ENCODE data around the gene PKP4. TPM values are rescaled to one million over a fixed set of nuclear protein-coding genes. Genes with fewer than 3 reads are reported as not detected.
A peak's percentile ranks its signal among the peaks of the same experiment; 100 is the strongest.

Gene PKP4
- total RNA-seq, 1 experiment from 2014 or later: 40.1 TPM

DNA sequence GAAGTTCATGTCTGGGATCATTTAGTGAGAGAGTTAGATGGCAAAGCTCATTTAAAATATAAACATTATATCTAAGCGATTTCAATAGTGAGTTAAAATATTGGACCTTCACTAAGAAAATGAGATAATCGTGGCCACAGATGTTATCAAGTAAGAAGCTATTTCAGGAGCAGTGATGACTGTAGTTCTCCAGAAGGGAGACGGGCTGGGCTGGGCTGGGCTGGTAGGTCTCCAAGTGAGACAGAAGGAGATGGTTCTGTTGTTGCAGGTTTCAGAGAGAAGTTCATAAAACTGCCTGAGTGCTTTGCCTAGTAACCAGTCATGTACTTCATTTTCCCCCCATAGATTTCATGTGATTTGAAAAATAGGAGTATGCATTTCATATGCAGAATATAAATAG is 208.2 kb downstream of the PKP4 start:
- H3K79me2 ChIP-seq (ENCODE audit: low read length): no peaks in the 10 kb centered on the region
- DNase-seq: no peak
- peaks cover 10% of the 10 kb centered on the region; the same call in 1 of the 2 replicates for H3K4me1 ChIP-seq (ENCODE audit: insufficient read depth, low read length)
- H3K27me3 ChIP-seq (ENCODE audit: low read length): no peaks in the 10 kb centered on the region
- no peaks in the 10 kb centered on the region for H4K20me1 ChIP-seq (ENCODE audit: low read length)
- H3K9ac ChIP-seq (ENCODE audit: low read length): no peak overlapping the region
- no peaks in the 10 kb centered on the region for H3K9me2 ChIP-seq (replicated peaks; ENCODE audit: low read length)
- H3K4me3 ChIP-seq (ENCODE audit: low read length): no peak overlapping the region
- H3F3A ChIP-seq (ENCODE audit: low read length, unreplicated experiment): no peaks in the 10 kb centered on the region
- H3K27ac ChIP-seq (ENCODE audit: low read length): no peak overlapping the region
- intact Hi-C loops (cut with micrococcal nuclease): loop anchor here (10.0 kb wide), 1 partner anchor 80 kb away; no protein-coding TSS in a partner anchor
- no peaks in the 10 kb centered on the region for H3K9me3 ChIP-seq (ENCODE audit: low read length)
- TF ChIP-seq CTCF (conservative IDR thresholded peaks at IDR 0.05; ENCODE audit: low read depth, low read length) (no peak), EZH2 (IDR thresholded peaks at IDR 0.05; ENCODE audit: low read length, unreplicated experiment) (no peak), EZH2phosphoT487 (IDR thresholded peaks at IDR 0.05; ENCODE audit: borderline replicate concordance, low read length) (no peak)
- H3K36me3 ChIP-seq (ENCODE audit: low read depth, low read length): peaks cover 10% of the 10 kb centered on the region; the same call in 1 of the 2 replicates
- H3K4me2 ChIP-seq (ENCODE audit: low read length): no peak overlapping the region
- ChIA-PET CTCF (no interaction called here), POLR2A (ENCODE audit: unreplicated experiment) (interaction anchor here (0.5 kb wide), 1 partner anchor 1881 kb away, joined by 3 read pairs; no protein-coding TSS in a partner anchor)
- no TSS peak for BruUV-seq (replicated peaks)
- no peak for ATAC-seq
- no peak overlapping the region for H2AFZ ChIP-seq (ENCODE audit: low read length)

- Histone ChIP-seq H3K9me2 (replicated peaks; ENCODE audit: low read length) (no peaks in the 10 kb centered on the region), H3K4me1 (ENCODE audit: insufficient read depth, low read length) (peaks cover 10% of the 10 kb centered on the region; the same call in 1 of the 2 replicates), H3K4me3 (ENCODE audit: low read length) (no peak overlapping the region), H3K27me3 (ENCODE audit: low read length) (no peaks in the 10 kb centered on the region), H3F3A (ENCODE audit: low read length, unreplicated experiment) (no peaks in the 10 kb centered on the region), H4K20me1 (ENCODE audit: low read length) (no peaks in the 10 kb centered on the region), H3K4me2 (ENCODE audit: low read length) (no peak overlapping the region), H2AFZ (ENCODE audit: low read length) (no peak overlapping the region), H3K27ac (ENCODE audit: low read length) (no peak overlapping the region), H3K9me3 (ENCODE audit: low read length) (no peaks in the 10 kb centered on the region), H3K9ac (ENCODE audit: low read length) (no peak overlapping the region), H3K36me3 (ENCODE audit: low read depth, low read length) (peaks cover 10% of the 10 kb centered on the region; the same call in 1 of the 2 replicates), H3K79me2 (ENCODE audit: low read length) (no peaks in the 10 kb centered on the region)
- ATAC-seq (no peak; the same call in 1 of the 2 replicates), DNase-seq (peak; percentile 10)
- CTCF ChIA-PET: no interaction called here
- intact Hi-C loops (cut with micrococcal nuclease): loop anchor here (10.0 kb wide), 1 partner anchor 79 kb away; no protein-coding TSS in a partner anchor
- POLR2A ChIA-PET (ENCODE audit: unreplicated experiment): interaction anchor here (0.5 to 0.6 kb wide), 2 partner anchors 209 to 1882 kb away, joined by 3 to 10 read pairs; no protein-coding TSS in a partner anchor
- TF ChIP-seq EZH2phosphoT487 (IDR thresholded peaks at IDR 0.05; ENCODE audit: borderline replicate concordance, low read length): no peak
- no peak for TF ChIP-seq EZH2 (IDR thresholded peaks at IDR 0.05; ENCODE audit: low read length, unreplicated experiment)
- TF ChIP-seq CTCF (conservative IDR thresholded peaks at IDR 0.05; ENCODE audit: low read depth, low read length): no peak
- no TSS peak for BruUV-seq (replicated peaks)
Observed at GRCh38 chr2:158665536-158666302, 209.0 kb downstream of the PKP4 start.
